ENCODE results near the gene CDK1. TPM values are rescaled to one million over a fixed set of nuclear protein-coding genes. Genes with fewer than 3 reads are reported as not detected.
A peak's percentile ranks its signal among the peaks of the same experiment; 100 is the strongest.

Gene CDK1
- total RNA-seq, 1 donor from 2014 or later = 70.1 TPM

GRCh38 chr10:60733517-60733822 is 44.8 kb upstream of the CDK1 start:
- peaks cover 12% of the 10 kb centered on the region for H3K27me3 Mint-ChIP-seq
- TF ChIP-seq CTCF (conservative IDR thresholded peaks at IDR 0.05) = peak; percentile 75
- H3K27ac Mint-ChIP-seq = no peak overlapping the region
- no peak for DNase-seq (ENCODE audit: extremely low spot score, unreplicated experiment)
- H3K4me1 Mint-ChIP-seq (ENCODE audit: unreplicated experiment) = peaks cover 20% of the 10 kb centered on the region
- no peaks in the 10 kb centered on the region for H3K9me3 Mint-ChIP-seq
- peak overlapping the region; percentile 80 for H3K4me3 Mint-ChIP-seq
- no peaks in the 10 kb centered on the region for H3K36me3 Mint-ChIP-seq

- Mint-ChIP-seq H3K36me3 (no peaks in the 10 kb centered on the region), H3K27me3 (peaks cover 12% of the 10 kb centered on the region), H3K4me3 (peak overlapping the region; percentile 80), H3K4me1 (ENCODE audit: unreplicated experiment) (peaks cover 21% of the 10 kb centered on the region), H3K9me3 (no peaks in the 10 kb centered on the region), H3K27ac (no peak overlapping the region)
- no peak for TF ChIP-seq CTCF (conservative IDR thresholded peaks at IDR 0.05)
- DNase-seq (ENCODE audit: extremely low spot score, unreplicated experiment) = no peak
Observed at GRCh38 chr10:60733826-60734225, 44.5 kb upstream of the CDK1 start.

GRCh38 chr10:60734226-60734625 is 44.1 kb upstream of the CDK1 start:
- no peak overlapping the region for H3K27ac Mint-ChIP-seq
- no peak for TF ChIP-seq CTCF (conservative IDR thresholded peaks at IDR 0.05)
- H3K4me1 Mint-ChIP-seq (ENCODE audit: unreplicated experiment) = peaks cover 22% of the 10 kb centered on the region
- DNase-seq (ENCODE audit: extremely low spot score, unreplicated experiment) = no peak
- no peaks in the 10 kb centered on the region for H3K36me3 Mint-ChIP-seq
- peak overlapping the region; percentile 80 for H3K4me3 Mint-ChIP-seq
- H3K9me3 Mint-ChIP-seq = no peaks in the 10 kb centered on the region
- peaks cover 12% of the 10 kb centered on the region for H3K27me3 Mint-ChIP-seq

- Mint-ChIP-seq H3K4me3 (no peak overlapping the region), H3K36me3 (no peaks in the 10 kb centered on the region), H3K27me3 (peaks cover 12% of the 10 kb centered on the region), H3K9me3 (no peaks in the 10 kb centered on the region), H3K4me1 (ENCODE audit: unreplicated experiment) (peaks cover 16% of the 10 kb centered on the region), H3K27ac (no peak overlapping the region)
- DNase-seq (ENCODE audit: extremely low spot score, unreplicated experiment) = no peak
- no peak for TF ChIP-seq CTCF (conservative IDR thresholded peaks at IDR 0.05)
Observed at GRCh38 chr10:60735244-60735643, 43.0 kb upstream of the CDK1 start.

GRCh38 chr10:60737242-60737641 is 41.0 kb upstream of the CDK1 start:
- DNase-seq (ENCODE audit: extremely low spot score, unreplicated experiment) = no peak
- peaks cover 8% of the 10 kb centered on the region for H3K4me1 Mint-ChIP-seq (ENCODE audit: unreplicated experiment)
- H3K4me3 Mint-ChIP-seq = no peak overlapping the region
- H3K9me3 Mint-ChIP-seq = no peaks in the 10 kb centered on the region
- no peak for TF ChIP-seq CTCF (conservative IDR thresholded peaks at IDR 0.05)
- H3K36me3 Mint-ChIP-seq = no peaks in the 10 kb centered on the region
- H3K27me3 Mint-ChIP-seq = peaks cover 4% of the 10 kb centered on the region
- H3K27ac Mint-ChIP-seq = no peak overlapping the region

- H3K4me3 Mint-ChIP-seq = no peak overlapping the region
- H3K36me3 Mint-ChIP-seq = no peaks in the 10 kb centered on the region
- H3K27me3 Mint-ChIP-seq = no peaks in the 10 kb centered on the region
- H3K9me3 Mint-ChIP-seq = no peaks in the 10 kb centered on the region
- TF ChIP-seq CTCF (conservative IDR thresholded peaks at IDR 0.05) = no peak
- peaks cover 4% of the 10 kb centered on the region for H3K4me1 Mint-ChIP-seq (ENCODE audit: unreplicated experiment)
- DNase-seq (ENCODE audit: extremely low spot score, unreplicated experiment) = no peak
- H3K27ac Mint-ChIP-seq = no peak overlapping the region
Observed at GRCh38 chr10:60739558-60739957, 38.7 kb upstream of the CDK1 start.

Measured in type B pancreatic cell (in vitro differentiated cells).